ENCODE data around the gene NEAT1. TPM values are rescaled to one million over a fixed set of nuclear protein-coding genes. Genes with fewer than 3 reads are reported as not detected.

NEAT1 gene
- total and polyA plus RNA-seq, 9 of the 15 experiments (the other 6 are each of a cell fraction or from before 2014, with no cell fraction given) = 20.1 to 389 (median 62.8) TPM

GRCh38 chr11:65439331-65440181, 17.0 kb downstream of the NEAT1 start (continued):
- TF ChIP-seq E2F6 (IDR thresholded peaks at IDR 0.05; ENCODE audit: borderline replicate concordance in 1 of 2, extremely low read depth in 1 of 2, insufficient read depth in 1 of 2, insufficient read length in 1 of 2, low read depth in 1 of 2, low read length in 1 of 2, poor library complexity in 1 of 2, severe bottlenecking in 1 of 2) (no peak), ZBTB33 (CRISPR knock-in tag; IDR thresholded peaks at IDR 0.05) (no peak), ELF2 (CRISPR knock-in tag; IDR thresholded peaks at IDR 0.05) (no peak), HSF4 (CRISPR knock-in tag; IDR thresholded peaks at IDR 0.05; ENCODE audit: borderline replicate concordance) (no peak), CEBPB (tag; IDR thresholded peaks at IDR 0.05) (no peak)

Measured in K562 (cell line).